SK-N-SH treated with all-trans-retinoic acid at 6 μM for 48 hours (cell line): ENCODE results near the gene TBCD.

Source experiments
- ATAC-seq: fragments of 200-7000 bp; cut with Tn5 transposase; 3 replicates; pipeline ENCODE4 v1.9.1; 2020; ENCODE audit warnings: mild to moderate bottlenecking, moderate library complexity
- ARNTL ChIP-seq: fragments of 450-650 bp; formaldehyde crosslinking; IDR thresholded peaks from 2 replicates; pipeline ENCODE4 v1.5.0; 2020; ENCODE audit warnings: low read depth, mild to moderate bottlenecking, moderate library complexity, borderline replicate concordance
- BACH2 ChIP-seq: fragments of 250-450 bp; sonication (Bioruptor Pico); IDR thresholded peaks from 2 replicates; pipeline ENCODE4 v1.9.0; 2021; ENCODE audit warnings: mild to moderate bottlenecking, borderline replicate concordance
- CREB5 ChIP-seq: fragments of 250-450 bp; sonication (Bioruptor Pico); IDR thresholded peaks from 2 replicates; pipeline ENCODE4 v1.5.1; 2020; ENCODE audit warnings: low read depth, mild to moderate bottlenecking, moderate library complexity
- CSDC2 ChIP-seq: fragments of 250-450 bp; sonication (Bioruptor Pico); IDR thresholded peaks from 2 replicates; pipeline ENCODE4 v1.5.0; 2020; ENCODE audit warnings: mild to moderate bottlenecking, moderate library complexity
- ESRRG ChIP-seq: fragments of 250-450 bp; sonication (Bioruptor Pico); IDR thresholded peaks from 2 replicates; pipeline ENCODE4 v1.6.1; 2021; ENCODE audit warnings: mild to moderate bottlenecking
- GLIS3 ChIP-seq: fragments of 250-450 bp; sonication (Bioruptor Pico); IDR thresholded peaks from 2 replicates; pipeline ENCODE4 v1.5.0; 2020; ENCODE audit warnings: mild to moderate bottlenecking, moderate library complexity
- ISL1 ChIP-seq: fragments of 250-450 bp; sonication (Bioruptor Pico); IDR thresholded peaks from 2 replicates; pipeline ENCODE4 v2.1.2; 2022; ENCODE audit warnings: mild to moderate bottlenecking, moderate library complexity
- OSR1 ChIP-seq: fragments of 250-450 bp; sonication (Bioruptor Pico); IDR thresholded peaks from 2 replicates; pipeline ENCODE4 v1.8.0; 2022; ENCODE audit warnings: moderate library complexity, mild to moderate bottlenecking, inconsistent platforms
- POU6F1 ChIP-seq: fragments of 250-450 bp; sonication (Bioruptor Pico); IDR thresholded peaks from 2 replicates; pipeline ENCODE4 v1.8.0; 2021; ENCODE audit warnings: low read depth, mild to moderate bottlenecking, moderate library complexity, borderline replicate concordance
- RARB ChIP-seq: fragments of 250-450 bp; sonication (Bioruptor Pico); IDR thresholded peaks from 2 replicates; pipeline ENCODE4 v1.8.0; 2021; ENCODE audit warnings: mild to moderate bottlenecking, moderate library complexity
- SNAI2 ChIP-seq: fragments of 250-450 bp; sonication (Bioruptor Pico); IDR thresholded peaks from 2 replicates; pipeline ENCODE4 v1.5.0; 2020; ENCODE audit warnings: mild to moderate bottlenecking, moderate library complexity
- TCF4 ChIP-seq: fragments of 250-450 bp; sonication (Bioruptor Pico); IDR thresholded peaks from 2 replicates; pipeline ENCODE4 v1.8.0; 2021; ENCODE audit warnings: mild to moderate bottlenecking, moderate library complexity, borderline replicate concordance
- TOX ChIP-seq: fragments of 250-450 bp; sonication (Bioruptor Pico); IDR thresholded peaks from 2 replicates; pipeline ENCODE4 v1.8.0; 2021; ENCODE audit warnings: mild to moderate bottlenecking, moderate library complexity, borderline replicate concordance
- TSHZ2 ChIP-seq: fragments of 250-450 bp; sonication (Bioruptor Pico); IDR thresholded peaks from 2 replicates; pipeline ENCODE4 v1.5.0; 2020; ENCODE audit warnings: mild to moderate bottlenecking, moderate library complexity
- ZC3H10 ChIP-seq: fragments of 250-450 bp; sonication (Bioruptor Pico); IDR thresholded peaks from 2 replicates; pipeline ENCODE4 v1.5.1; 2021; ENCODE audit warnings: mild to moderate bottlenecking, moderate library complexity
- ZFP3 ChIP-seq: fragments of 250-450 bp; sonication (Bioruptor Pico); IDR thresholded peaks from 2 replicates; pipeline ENCODE4 v1.5.0; 2020; ENCODE audit warnings: mild to moderate bottlenecking, moderate library complexity
- ZFP30 ChIP-seq: fragments of 450-650 bp; formaldehyde crosslinking; IDR thresholded peaks from 2 replicates; pipeline ENCODE4 v1.5.0; 2022; ENCODE audit warnings: mild to moderate bottlenecking, moderate library complexity
- ZNF565 ChIP-seq: fragments of 450-650 bp; formaldehyde crosslinking; conservative IDR thresholded peaks from 2 replicates; pipeline ENCODE4 v1.5.0; 2020; ENCODE audit warnings: low read depth, mild to moderate bottlenecking, moderate library complexity
- ZNF70 ChIP-seq: fragments of 450-650 bp; formaldehyde crosslinking; IDR thresholded peaks from 2 replicates; pipeline ENCODE4 v1.5.0; 2020; ENCODE audit warnings: mild to moderate bottlenecking, moderate library complexity
- ZNF8 ChIP-seq: fragments of 450-650 bp; formaldehyde crosslinking; IDR thresholded peaks from 2 replicates; pipeline ENCODE4 v1.5.0; 2020; ENCODE audit warnings: mild to moderate bottlenecking, moderate library complexity
- TF ChIP-seq, protein P1 (sequence below): fragments of 250-450 bp; sonication (Bioruptor Pico); IDR thresholded peaks from 2 replicates; pipeline ENCODE4 v1.8.0; 2020; ENCODE audit warnings: mild to moderate bottlenecking, moderate library complexity, borderline replicate concordance
- TF ChIP-seq, protein P2 (sequence below): fragments of 250-450 bp; sonication (Bioruptor Pico); IDR thresholded peaks from 2 replicates; pipeline ENCODE4 v1.5.1; 2021; ENCODE audit warnings: mild to moderate bottlenecking, moderate library complexity

Gene TBCD

GRCh38 chr17:82835122-82835521 lies 83.3 kb downstream of the TBCD start:
- no peak for TF ChIP-seq TSHZ2 (CRISPR knock-in tag)
- TF ChIP-seq TOX (CRISPR knock-in tag) = no peak
- TF ChIP-seq TCF4 (CRISPR knock-in tag) = no peak
- TF ChIP-seq SNAI2 (CRISPR knock-in tag) = no peak
- TF ChIP-seq ESRRG (CRISPR knock-in tag) = no peak
- TF ChIP-seq, protein P1, sequence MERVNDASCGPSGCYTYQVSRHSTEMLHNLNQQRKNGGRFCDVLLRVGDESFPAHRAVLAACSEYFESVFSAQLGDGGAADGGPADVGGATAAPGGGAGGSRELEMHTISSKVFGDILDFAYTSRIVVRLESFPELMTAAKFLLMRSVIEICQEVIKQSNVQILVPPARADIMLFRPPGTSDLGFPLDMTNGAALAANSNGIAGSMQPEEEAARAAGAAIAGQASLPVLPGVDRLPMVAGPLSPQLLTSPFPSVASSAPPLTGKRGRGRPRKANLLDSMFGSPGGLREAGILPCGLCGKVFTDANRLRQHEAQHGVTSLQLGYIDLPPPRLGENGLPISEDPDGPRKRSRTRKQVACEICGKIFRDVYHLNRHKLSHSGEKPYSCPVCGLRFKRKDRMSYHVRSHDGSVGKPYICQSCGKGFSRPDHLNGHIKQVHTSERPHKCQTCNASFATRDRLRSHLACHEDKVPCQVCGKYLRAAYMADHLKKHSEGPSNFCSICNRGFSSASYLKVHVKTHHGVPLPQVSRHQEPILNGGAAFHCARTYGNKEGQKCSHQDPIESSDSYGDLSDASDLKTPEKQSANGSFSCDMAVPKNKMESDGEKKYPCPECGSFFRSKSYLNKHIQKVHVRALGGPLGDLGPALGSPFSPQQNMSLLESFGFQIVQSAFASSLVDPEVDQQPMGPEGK (CRISPR knock-in tag) = no peak
- no peak for TF ChIP-seq CSDC2 (CRISPR knock-in tag)
- TF ChIP-seq ZNF565 (CRISPR knock-in tag) = no peak

DNA sequence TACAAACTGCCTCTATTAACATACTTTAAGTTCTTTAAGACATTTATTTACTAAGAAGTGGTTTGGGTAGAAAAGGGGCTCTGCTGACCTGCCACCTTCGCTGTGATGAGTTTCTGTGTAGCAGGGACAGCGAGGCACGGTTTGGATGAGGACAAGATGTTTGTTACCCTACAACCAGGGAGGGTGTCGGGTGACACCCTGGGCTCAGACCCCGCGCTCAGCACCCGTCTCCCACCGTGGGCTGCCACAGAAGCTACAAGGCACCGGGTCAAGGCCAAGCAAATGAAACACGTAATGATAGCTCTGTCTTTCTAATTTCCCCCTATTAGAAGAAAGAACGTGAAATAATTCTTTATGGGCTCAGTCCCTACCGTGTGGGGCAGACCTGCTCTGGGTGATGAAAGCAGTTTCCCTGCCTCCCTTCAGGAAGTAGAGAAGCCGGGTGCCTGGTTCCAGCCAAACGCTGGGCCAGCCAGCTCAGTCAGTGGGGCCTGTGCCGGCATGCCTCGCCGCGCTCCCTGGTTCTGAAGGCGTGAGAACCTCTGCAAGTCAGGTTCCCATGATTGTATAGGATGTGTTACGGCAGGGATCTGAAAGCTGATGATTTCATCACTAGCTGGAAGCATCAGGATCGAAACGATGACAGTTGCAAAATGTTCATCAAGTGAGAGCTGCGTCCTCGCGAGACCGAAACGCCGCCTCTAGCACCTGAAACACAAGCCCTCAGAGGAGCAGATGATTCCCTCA lies 84.1 kb downstream of the TBCD start:
- ATAC-seq = no peak
- TF ChIP-seq BACH2 (CRISPR knock-in tag) (no peak), ZC3H10 (CRISPR knock-in tag) (no peak), TCF4 (CRISPR knock-in tag) (no peak), ISL1 (no peak), TSHZ2 (CRISPR knock-in tag) (no peak), GLIS3 (CRISPR knock-in tag) (no peak)
- TF ChIP-seq, all 23 proteins: peak for 0

More at GRCh38 chr17:82835122-82835521, 83.3 kb downstream of the TBCD start:
- no peak for ATAC-seq

DNA sequence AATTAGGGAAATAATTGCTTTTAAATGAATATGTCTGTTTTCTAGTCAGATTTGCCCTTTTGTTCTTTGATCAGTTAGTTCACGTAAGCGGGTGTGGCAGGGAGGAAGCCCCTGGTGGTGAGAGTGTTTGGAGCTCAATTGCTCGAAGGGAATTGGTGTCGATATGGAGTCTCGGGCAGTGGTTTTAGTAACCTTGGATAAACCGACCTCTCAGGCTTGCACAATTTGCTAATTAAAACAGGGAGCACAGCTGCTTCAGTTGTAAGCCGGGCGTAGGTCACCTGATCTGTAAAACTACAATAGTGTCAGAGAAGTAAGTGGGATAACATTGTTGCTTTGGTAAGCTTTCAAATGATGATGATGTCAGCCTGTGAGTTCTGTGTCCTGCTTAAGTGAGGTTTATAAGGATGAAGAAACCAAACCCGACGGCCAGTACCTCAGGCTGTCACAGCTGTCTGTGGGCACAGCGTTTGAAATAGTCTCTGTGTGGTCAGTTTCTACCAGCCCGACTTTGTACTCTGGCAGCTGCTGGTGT lies 85.0 kb downstream of the TBCD start:
- ATAC-seq = no peak
- TF ChIP-seq GLIS3 (CRISPR knock-in tag) = no peak
- no peak for TF ChIP-seq ZNF565 (CRISPR knock-in tag)
- no peak for TF ChIP-seq ISL1
- no peak for TF ChIP-seq ZNF70
- no peak for TF ChIP-seq ZFP3 (CRISPR knock-in tag)
- TF ChIP-seq ARNTL (CRISPR knock-in tag) = no peak
- TF ChIP-seq, protein P2, sequence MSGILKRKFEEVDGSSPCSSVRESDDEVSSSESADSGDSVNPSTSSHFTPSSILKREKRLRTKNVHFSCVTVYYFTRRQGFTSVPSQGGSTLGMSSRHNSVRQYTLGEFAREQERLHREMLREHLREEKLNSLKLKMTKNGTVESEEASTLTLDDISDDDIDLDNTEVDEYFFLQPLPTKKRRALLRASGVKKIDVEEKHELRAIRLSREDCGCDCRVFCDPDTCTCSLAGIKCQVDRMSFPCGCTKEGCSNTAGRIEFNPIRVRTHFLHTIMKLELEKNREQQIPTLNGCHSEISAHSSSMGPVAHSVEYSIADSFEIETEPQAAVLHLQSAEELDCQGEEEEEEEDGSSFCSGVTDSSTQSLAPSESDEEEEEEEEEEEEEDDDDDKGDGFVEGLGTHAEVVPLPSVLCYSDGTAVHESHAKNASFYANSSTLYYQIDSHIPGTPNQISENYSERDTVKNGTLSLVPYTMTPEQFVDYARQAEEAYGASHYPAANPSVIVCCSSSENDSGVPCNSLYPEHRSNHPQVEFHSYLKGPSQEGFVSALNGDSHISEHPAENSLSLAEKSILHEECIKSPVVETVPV (CRISPR knock-in tag) = no peak
- TF ChIP-seq CSDC2 (CRISPR knock-in tag) = no peak
- TF ChIP-seq ZFP30 (CRISPR knock-in tag) = no peak
- no peak for TF ChIP-seq POU6F1 (CRISPR knock-in tag)
- no peak for TF ChIP-seq RARB
- TF ChIP-seq OSR1 (CRISPR knock-in tag) = no peak
- TF ChIP-seq TSHZ2 (CRISPR knock-in tag) = no peak
- TF ChIP-seq CREB5 (CRISPR knock-in tag) = no peak
- TF ChIP-seq ZNF8 (CRISPR knock-in tag) = no peak
